ENCODE data around the gene SLC46A1.

SLC46A1 gene

GRCh38 chr17:28404007-28404406 is 2.0 kb downstream of the SLC46A1 start:
- DNase-seq (ENCODE audit: low read depth in 2 of 2): no peak

GRCh38 chr17:28402844-28403243 is 3.2 kb downstream of the SLC46A1 start:
- DNase-seq (ENCODE audit: low read depth in 2 of 2): no peak

- no peak for DNase-seq (ENCODE audit: low read depth in 2 of 2)
Measured at GRCh38 chr17:28402224-28402630, 3.8 kb downstream of the SLC46A1 start.

DNA sequence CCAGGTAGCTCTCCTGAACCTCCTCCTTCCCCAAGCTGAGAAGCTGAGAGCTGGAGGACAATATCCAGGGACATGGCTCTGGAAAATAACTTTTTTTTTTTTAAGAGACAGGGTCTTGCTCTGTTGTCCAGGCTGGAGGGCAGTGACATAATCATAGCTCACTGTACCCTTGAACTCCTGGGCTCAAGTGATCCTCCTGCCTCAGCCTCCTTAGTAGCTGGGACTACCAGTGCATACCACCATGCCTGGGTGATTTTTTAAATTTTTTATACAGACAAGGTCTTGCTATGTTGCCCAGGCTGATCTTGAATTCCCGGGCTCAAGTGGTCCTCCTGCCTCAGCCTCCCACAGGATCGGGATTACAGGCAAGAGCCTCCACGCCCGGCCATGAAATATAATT is 6.2 kb downstream of the SLC46A1 start:
- no peak for DNase-seq (ENCODE audit: low read depth in 2 of 2)

DNA sequence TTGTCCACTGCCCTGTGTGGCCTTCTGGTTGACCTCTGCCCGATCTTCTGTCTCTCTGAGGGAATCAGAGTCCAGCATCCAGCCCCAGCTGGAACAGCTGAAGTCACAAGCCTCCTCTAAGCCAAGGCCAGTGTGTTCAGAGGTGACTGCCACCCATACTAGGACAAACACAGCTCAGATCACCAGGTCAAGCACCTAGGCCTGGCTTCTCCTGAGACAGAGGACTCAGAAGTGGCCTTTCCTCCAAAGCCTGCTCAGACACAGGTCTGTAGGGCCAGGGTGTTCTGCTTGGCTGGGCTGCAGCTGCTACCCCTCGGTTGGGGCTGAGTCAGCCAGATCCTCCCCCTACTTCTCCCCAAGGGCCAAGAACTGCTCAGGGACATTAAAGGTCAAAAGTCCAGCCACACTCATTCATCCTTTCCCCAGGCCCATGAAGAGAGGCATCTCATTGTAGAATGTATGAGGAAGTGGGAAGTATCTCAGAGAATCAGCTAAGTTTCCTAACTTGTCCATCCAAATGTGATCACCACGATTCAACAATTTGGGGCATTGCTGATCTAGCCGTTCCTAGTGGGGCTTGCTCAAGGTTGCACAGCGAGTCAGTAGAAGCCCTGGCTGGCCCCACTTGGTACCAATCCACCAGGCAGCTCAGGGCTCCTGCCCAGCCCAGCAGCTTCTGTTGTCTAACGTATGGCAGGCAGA is 7.6 kb downstream of the SLC46A1 start:
- DNase-seq (ENCODE audit: low read depth in 2 of 2): no peak

GRCh38 chr17:28397687-28398279 is 8.2 kb downstream of the SLC46A1 start:
- no peak for DNase-seq (ENCODE audit: low read depth in 2 of 2)

- no peak for DNase-seq (ENCODE audit: low read depth in 2 of 2)
Measured at GRCh38 chr17:28397275-28397674, 8.7 kb downstream of the SLC46A1 start.

DNA sequence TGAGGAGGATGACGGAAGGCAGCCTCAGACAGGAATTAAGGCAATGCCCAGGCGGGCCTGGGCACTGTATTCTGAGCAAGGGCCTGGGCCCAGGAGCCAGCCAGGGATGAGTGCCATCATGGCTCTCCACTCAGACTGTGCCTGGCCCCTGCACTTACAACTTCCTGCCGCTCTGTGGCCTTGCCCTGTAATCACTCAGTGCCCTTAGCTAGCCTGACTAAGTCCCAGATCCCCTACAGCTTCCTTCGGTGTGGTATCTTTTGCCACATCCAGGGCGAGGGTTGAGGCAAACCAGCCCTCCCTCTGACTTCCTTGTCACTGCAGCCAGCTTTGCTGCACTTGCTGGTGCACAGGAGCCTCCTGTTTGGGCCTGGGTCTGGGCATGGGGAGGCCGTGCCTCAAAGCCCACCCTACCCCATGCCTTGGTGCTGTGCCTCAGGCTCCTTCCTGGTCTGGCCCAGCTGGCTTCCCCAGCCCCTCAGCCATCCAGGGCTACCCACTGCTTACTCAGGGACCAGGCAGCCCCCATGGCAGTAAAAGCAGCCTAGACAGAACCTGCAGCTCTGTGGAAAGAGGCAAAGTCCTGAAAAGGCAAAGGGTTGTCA is 9.3 kb downstream of the SLC46A1 start:
- DNase-seq (ENCODE audit: low read depth in 2 of 2): no peak

GRCh38 chr17:28395968-28396367 is 10.0 kb downstream of the SLC46A1 start:
- DNase-seq (ENCODE audit: low read depth in 2 of 2): no peak

DNA sequence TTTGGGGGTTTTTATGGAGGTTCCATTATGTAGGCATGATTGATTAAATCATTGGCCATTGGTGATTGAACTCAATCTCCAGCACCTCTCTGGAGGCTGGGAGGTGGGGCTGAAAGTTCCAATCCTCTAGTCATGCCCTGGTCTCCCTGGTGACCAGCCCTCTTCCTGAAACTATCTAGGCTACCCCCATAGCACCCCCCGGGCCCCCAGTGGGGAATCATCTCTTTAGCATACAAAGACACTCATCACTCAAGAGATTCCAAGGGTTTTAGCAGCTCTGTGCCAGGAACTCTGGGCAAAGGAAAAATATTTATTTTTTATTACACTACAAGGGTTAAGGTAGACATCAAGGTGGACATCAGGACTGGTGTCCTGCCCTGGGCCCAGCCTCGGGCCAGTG is 10.6 kb downstream of the SLC46A1 start:
- no peak for DNase-seq (ENCODE audit: low read depth in 2 of 2)

DNA sequence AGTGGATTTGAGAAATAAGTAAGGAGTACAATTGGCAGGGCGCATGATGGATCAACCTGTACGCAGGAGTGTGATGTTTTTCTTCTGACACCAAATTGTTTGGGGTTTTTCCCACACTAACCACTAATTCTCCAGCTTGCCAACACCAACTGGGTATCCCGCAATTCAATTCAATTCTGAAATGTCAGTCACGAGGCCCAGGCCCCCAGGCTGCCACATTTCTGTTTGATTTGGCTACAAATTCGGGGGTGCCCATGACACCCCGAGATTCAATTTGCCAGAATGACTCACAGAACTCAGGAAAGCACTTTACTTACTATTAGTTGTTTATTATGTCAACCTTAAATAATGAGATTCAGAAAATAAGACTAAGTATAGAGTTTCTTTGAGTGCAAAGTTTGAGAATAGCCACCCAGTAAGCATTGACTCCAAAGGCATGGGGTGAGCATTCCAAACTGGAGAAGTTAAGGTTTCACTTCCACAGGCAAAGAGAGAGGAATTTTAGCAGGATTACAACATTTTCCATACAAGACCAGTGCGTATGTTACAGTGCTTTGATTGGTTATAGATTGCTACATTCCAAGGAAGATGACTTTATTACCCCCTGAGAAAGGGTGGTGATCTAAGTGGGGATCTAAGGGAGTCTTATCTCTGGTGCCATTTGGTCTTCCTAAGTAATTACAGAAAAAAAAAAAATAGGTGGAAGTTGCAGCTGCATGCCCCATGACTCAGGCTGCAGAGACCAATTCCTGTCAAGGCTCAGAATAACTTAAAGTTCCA is 11.5 kb downstream of the SLC46A1 start:
- no peak for DNase-seq (ENCODE audit: low read depth in 2 of 2)

- no peak for DNase-seq (ENCODE audit: low read depth in 2 of 2)
Measured at GRCh38 chr17:28392491-28392890, 13.5 kb downstream of the SLC46A1 start.

- DNase-seq (ENCODE audit: low read depth in 2 of 2): no peak
Measured at GRCh38 chr17:28391401-28391800, 14.6 kb downstream of the SLC46A1 start.

DNA sequence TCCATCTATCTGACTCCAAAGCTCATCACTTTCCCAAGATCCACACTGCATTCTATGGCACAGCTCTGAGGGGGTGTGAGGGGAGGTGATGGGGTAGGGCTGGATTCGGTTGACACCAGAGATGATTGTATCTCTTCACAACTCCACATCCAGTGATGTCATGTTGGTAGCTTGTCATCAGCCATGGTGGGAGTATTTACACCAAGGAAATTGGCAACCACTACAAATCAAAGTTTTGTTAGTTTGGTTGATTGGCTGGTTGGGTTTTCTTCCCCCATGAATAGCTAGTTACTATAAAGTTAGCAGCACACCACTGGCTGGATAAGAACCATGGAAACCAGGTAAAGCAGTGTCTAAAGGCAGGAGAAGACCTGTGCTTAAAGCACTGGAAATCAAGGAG is 15.0 kb downstream of the SLC46A1 start:
- no peak for DNase-seq (ENCODE audit: low read depth in 2 of 2)

DNA sequence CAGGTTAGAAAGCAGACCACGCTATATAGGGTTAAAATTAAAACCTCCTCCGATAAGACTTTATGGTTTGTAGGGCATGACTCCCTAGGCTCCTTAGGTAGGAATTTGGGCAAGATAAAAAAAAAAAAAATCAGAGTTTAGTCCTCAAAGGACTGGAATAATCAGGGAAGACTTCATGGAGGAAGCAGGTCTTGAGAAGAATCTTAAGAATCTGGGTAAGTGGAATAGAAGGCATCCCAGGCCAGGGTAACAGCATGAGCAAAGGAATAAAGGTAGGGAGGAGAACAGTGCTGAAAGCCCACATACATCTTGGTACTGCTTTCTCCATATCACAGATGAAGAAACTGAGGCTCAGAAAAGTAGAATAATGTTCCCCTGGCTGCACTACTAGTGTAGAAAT is 15.4 kb downstream of the SLC46A1 start:
- no peak for DNase-seq (ENCODE audit: low read depth in 2 of 2)

DNA sequence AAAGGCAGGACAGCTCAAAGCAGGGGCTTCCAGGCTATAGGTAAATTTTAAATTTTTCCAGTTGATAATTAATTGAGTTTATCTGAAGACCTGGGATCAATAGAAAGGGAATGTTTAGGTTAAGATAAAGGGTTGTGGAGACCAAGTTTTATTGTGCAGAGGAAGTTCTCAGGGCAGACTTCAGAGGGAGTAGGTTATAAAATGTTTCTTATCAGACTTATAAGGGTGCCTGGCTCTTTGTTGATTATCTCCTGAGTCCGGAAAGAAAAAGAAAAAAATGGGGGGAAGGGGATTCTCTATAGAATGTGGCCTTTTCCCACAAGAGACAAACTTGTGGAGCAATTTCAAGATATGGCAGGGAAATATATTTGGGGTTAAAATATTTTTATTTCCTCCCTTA is 15.9 kb downstream of the SLC46A1 start:
- no peak for DNase-seq (ENCODE audit: low read depth in 2 of 2)

GRCh38 chr17:28388106-28388505 is 17.9 kb downstream of the SLC46A1 start:
- DNase-seq (ENCODE audit: low read depth in 2 of 2): no peak

GRCh38 chr17:28386391-28386790 is 19.6 kb downstream of the SLC46A1 start:
- DNase-seq (ENCODE audit: low read depth in 2 of 2): no peak

- DNase-seq (ENCODE audit: low read depth in 2 of 2): no peak
Measured at GRCh38 chr17:28385406-28385805, 20.6 kb downstream of the SLC46A1 start.

- DNase-seq (ENCODE audit: low read depth in 2 of 2): no peak
Measured at GRCh38 chr17:28385037-28385400, 21.0 kb downstream of the SLC46A1 start.

DNA sequence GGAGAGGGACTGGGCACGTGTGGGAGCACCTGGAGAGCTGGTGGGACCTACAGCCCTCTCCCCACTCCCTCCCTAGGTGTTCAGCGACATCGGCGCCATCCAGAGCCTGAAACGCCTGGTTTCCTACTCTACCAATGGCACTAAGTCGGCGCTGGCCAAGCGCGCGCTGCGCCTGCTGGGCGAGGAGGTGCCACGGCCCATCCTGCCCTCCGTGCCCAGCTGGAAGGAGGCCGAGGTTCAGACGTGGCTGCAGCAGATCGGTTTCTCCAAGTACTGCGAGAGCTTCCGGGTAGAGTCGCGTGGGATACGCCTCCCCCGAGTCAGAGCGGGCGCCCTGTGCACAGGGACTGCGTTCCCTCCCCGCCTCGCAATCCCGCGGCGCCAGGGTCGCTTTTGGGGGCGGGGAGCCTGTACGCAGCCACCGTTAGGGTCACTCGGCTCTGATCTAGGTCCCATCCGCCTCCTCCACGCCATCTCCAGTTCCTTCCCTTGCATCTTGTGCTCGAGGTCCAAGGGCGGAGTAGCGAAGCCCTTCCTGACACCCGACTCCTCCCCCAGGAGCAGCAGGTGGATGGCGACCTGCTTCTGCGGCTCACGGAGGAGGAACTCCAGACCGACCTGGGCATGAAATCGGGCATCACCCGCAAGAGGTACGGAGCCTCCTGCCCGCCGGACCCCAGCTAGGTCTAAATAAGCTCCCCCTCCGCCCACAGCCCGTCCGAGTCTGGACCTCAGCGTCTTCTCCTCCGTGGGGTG is 21.6 kb downstream of the SLC46A1 start:
- peak; percentile 16 to 32 for DNase-seq (ENCODE audit: low read depth in 2 of 2)

Data from stimulated activated CD8-positive, alpha-beta memory T cell treated with anti-CD3 and anti-CD28 coated beads, Interleukin-15, amount 100 ng/mL, for 4 hours (primary cell).